GM19043 (cell line): ENCODE measurements around the gene TBCK.
"Not testable (repeated sequence)": the region's sequence is repeated elsewhere in the genome, so short reads cannot be mapped to it uniquely, and the experiment has no call there.

Experiments used
- ATAC-seq: cut with Tn5 transposase; IDR thresholded peaks from one replicate; pipeline ENCODE4 v1.9.1; 2021; ENCODE audit warnings: low read depth; ENCODE audit not compliant: unreplicated experiment

The TBCK gene

DNA sequence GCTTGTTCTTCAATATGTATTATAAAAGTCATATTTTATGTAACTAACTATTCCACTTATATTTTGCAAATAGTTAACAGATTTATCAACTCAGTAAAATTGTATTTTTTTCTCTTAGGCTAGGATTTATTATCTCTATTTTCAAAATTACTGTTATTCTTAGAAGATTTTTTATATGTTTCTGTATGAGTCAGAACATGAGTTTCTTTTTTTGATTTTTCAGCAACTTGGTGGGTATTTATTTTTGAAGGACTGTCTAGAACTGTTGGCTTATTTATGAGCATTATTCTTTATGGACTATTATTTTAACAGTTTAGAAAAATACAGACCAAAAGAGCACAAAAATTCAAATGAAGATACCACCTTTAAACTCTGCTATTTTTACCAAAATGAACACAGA lies 7.1 kb upstream of the TBCK start:
- ATAC-seq: no peak

DNA sequence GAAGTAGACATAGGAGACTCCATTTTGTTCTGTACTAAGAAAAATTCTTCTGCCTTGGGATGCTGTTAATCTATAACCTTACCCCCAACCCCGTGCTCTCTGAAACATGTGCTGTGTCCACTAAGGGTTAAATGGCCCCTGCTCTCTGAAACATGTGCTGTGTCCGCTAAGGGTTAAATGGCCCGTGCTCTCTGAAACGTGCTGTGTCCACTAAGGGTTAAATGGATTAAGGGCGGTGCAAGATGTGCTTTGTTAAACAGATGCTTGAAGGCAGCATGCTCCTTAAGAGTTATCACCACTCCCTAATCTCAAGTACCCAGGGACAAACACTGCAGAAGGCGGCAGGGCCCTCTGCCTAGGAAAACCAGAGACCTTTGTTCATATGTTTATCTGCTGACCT lies 5.8 kb upstream of the TBCK start:
- ATAC-seq: not testable (repeated sequence)

DNA sequence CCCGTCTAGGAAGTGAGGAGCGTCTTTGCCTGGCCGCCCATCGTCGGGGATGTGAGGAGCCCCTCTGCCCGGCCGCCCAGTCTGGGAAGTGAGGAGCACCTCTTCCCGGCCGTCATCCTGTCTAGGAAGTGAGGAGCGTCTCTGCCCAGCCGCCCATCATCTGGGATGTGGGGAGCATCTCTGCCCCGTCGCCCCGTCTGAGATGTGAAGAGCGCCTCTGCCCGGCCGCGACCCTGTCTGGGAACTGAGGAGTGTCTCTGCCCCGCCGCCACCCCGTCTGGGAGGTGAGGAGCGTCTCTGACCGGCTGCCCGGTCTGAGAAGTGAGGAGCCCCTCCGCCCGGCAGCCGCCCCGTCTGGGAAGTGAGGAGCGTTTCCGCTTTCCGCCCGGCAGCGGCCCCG lies 5.2 kb upstream of the TBCK start:
- ATAC-seq: not testable (repeated sequence)

DNA sequence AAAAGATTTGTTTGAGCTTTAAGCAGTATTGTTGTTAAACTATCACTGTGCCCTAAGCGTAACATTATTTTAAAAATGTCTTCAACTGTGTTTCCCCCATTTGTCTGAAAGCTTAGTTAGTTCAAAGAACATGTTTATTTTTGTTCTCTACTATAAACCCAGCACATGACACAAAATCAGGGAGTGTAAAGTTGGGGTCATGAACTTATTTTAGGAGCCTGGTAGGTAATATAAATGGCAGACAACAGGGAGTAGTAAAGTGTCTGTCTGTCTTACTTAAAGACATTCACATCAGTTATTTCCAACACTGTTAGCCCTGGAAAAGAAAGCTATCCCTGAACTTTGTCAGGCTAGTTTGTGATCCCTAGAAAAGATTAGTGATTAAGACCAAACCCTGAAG lies 4.2 kb upstream of the TBCK start:
- no peak for ATAC-seq

DNA sequence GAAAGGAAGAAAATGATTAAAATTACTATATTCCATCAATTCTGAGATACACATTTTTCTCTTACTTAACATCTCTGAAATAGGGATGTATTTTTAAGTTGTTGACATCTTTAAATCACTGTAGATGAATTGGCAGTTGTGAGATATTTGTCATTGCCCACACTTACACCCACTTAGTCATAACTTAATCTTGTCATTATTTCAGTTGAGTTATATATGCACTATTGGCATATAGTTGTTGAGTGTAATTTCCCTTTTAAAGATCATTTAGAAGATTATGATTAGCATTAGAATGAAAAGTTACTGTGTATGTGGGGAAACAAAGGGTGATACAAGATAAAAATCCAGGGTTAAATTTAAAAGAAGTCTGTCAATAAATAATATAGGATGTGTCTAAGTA lies 2.5 kb upstream of the TBCK start:
- no peak for ATAC-seq

DNA sequence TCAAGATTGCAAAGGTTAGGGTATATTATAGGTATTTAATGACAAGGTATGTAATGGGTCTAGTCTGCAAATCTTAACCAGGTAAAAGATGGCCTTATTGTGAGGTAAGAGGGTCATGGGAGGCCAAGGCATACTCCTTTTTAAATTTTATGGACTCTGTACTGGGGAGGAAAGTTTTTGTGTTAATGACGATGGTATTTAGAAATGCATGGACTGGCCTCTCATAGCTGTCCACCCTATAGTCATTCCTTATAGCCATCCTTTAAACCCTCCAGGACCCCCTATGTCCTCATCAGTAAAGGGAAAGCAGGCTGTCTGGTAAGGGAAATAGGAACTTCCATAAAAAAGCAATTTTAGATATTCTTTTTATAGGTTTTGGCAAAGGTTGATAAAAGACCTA lies 1.8 kb upstream of the TBCK start:
- ATAC-seq: no peak

DNA sequence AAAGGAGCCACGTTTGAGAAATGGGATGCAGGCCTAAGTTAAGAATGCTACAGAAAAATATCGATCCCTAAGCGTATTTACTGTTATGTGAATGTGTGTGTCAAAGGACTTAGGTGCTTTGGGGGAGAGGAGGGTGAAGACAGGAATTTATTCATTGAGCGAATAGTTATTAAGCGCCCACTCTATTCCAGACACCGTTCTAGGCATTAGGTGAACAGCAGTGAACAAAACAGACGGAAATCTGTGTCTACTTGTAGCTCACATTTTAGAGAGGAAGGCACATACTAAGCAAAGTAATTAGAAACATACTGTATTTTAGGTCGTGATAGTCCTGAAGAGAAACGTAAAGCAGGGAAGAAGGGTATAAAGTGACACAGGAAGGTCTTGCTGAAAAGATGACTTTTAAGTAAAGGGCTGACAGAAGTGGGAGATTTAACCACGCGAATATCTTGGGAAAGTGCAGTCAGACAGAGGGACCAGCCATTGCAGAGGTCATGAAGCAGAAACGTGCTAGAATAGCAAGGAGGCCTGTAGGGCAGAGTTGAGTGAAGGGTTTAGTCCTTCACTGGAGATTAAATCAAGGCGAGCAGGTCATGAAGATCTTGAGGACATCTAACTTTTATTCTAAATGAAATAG lies 882 bp upstream of the TBCK start:
- ATAC-seq: no peak

DNA sequence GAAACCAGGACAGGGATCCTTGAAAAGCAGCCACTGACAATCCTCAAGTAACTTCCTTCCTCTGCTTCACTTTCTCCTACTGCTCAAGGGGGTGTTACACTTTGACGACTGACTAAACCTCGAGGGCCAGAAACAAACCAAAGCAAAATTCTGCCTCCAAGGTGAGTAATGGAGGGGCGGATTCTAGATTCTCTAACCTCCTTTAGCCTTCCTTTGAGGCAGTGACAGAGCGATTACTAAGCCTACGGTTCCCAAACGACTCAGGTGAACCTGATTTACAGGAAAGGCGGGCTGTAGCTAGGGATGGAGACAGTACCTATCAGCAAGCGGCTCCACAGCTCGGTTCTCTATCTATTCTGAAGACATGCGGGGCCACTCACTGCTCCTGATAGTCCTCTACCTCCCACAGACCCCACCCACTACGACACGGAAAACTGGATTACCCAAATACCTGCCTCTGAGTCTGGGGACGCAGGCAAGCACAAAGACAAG lies 487 bp downstream of the TBCK start:
- peak; percentile 16 for ATAC-seq

DNA sequence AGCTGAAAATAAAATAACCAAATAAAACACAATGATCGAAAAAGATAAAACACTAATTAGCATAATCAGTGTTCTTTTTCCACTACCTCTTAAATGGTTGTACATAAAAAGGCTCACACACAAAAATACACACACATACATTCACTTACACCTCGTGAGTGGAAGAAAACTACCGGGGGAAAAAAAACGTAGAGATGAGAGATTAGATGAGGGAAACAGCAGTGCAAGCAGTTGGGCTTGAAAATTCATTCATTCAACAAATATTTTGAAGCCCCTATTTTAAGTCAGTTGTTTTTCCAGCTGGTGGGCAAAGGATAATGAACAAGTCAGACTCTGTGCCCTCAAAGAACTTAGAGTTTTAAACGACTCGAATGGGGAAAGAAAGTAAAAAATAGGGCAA lies 1.0 kb downstream of the TBCK start:
- no peak for ATAC-seq

DNA sequence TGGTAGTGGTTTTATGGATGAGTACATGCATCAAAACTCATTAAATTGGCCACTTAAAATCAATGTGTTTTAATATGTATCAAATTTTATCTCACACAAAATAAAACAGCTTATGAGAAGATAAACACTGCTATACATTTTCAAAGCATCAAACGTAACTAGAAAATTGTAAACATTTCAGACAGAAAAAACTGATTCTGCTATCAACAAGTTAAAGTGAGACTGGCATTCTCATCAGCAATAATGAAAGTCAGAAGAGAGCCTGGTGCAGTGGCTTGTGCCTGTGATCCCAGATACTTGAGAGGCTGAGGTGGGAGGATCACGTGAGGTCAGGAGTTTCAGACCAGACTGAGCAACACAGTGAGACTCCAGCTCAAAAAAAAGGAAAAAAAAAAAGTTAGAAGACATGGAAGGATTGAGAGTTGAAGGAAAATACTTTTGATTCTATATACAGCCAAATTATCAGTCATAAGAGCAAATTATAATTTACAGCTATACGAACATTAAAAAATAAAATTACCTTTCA lies 2.9 kb downstream of the TBCK start:
- ATAC-seq: no peak

DNA sequence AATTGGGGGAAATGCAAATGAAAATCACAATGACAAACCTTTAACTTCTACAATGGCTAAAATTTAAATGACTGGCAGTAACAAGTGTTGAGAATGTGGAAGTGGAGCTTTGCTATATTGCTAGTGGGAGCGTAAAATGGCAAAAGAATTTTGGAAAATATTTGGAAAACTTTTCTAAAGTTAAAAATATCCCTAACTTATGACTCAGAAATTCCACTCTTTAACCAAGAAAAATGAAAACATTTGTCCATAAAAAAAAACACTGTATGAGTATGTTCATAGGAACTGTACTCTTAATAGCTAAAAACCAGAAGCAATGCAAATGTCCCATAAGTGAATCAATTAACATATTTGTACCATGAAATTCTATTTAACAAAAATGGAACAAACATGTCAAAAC lies 3.6 kb downstream of the TBCK start:
- no peak for ATAC-seq

DNA sequence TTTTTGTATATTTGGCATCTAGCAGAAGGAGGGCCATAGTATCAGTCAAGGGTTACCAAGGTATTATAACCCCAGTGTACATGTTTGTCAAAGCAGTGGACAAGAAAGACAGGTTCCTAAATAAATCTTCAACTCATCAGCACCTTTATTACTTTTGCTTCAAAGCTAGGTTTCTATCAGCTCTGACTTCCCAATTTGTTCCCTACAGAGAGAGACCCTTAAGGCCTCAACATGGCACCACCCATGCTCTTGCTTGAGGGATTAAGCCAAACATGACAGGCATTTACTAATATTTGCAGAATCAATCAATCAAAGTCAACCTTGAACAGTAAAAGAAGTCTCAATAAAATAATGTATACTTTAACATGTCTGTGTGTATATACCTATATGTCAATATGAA lies 9.4 kb downstream of the TBCK start:
- no peak for ATAC-seq

DNA sequence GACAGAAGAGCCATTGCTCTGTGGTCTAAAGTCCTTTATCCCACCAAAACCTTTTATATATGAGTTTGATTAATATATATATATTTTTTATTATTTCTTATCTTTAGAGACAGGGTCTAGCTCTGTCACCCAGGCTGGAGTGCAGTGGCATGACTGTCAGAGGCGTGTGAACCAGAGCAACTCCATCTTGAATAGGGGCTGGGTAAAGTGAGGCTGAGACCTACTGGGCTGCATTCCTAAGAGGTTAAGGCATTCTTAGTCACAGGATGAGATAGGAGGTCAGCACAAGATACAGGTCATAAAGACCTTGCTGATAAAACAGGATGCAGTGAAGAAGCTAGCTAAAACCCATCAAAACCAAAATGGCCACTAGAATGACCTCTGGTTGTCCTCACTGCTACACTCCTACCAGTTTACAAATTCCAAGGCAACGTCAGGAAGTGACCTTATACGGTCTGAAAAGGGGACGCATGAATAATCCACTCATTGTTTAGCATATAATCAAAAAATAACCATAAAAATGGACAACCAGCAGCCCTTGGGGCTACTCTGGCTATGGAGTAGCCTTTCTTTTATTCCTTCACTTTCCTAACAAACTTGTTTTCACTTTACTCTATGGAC lies 10.5 kb downstream of the TBCK start:
- ATAC-seq: no peak

DNA sequence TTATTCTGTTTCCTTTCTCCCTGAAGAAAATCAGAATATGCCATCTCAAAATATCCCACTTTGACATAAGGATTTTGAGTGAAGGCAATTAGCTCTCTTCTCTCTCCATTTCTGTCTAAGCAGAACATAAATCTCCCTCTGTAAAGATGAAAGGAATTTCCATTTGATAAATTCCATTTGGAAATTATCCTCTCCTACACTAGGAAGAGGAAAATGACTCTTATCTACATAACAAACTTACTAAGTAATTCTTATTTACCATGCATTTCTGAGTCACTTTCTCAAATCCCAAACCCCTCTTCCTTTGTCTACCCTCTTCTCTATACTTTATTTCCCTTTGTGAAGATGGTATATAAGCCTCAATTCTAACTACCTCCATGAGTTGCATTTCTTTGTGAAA lies 11.4 kb downstream of the TBCK start:
- no peak for ATAC-seq

DNA sequence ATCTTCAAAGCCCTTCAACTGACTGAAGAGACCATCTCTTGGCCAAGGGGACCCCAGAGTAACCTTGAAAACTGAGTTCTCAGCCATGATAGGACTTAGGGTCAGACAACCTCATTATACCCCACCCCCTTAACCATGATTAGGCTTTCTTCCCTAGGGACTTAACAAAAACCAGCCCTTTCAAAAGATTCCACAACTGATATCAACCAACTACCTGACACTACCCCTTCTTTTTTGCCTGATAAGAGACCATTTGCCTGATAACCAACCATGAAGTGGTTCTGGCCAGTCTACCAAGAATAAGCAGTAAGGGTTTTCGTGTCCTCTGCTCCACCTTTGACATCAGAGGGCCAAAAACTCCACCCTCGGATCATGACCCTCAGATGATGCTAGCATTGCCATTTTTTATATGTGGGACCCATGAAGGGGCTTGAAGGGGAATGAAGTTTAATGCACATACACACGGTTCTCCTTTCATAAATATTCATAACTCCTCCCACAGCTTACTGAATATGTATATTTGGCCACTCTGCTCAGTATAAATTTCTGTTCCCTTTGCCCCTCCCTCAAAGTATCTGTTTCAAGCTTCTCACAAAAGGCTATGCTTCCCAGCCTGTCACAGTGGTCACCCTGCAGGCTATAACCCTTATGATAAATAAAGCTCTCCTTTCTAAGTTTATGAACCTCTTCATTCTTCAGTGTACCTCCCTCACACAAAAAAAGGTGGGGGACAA lies 12.3 kb downstream of the TBCK start:
- no peak for ATAC-seq

DNA sequence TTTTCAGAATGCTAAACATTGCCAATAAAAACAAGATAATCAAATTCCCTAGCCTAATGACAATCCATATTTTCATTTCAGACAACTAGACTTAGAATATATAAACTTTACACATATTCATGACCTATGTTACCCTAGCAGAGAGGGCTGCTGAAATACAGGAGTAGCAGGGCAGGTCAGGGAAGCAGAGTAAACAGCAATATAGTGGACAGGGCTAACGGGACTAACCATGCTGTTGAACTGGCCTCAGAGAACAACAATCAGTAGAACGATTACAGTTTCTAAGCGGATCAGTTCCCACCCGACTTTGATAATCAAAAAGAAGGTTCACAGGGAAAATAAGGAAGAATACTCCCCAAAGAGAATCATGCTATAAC lies 14.0 kb downstream of the TBCK start:
- no peak for ATAC-seq

DNA sequence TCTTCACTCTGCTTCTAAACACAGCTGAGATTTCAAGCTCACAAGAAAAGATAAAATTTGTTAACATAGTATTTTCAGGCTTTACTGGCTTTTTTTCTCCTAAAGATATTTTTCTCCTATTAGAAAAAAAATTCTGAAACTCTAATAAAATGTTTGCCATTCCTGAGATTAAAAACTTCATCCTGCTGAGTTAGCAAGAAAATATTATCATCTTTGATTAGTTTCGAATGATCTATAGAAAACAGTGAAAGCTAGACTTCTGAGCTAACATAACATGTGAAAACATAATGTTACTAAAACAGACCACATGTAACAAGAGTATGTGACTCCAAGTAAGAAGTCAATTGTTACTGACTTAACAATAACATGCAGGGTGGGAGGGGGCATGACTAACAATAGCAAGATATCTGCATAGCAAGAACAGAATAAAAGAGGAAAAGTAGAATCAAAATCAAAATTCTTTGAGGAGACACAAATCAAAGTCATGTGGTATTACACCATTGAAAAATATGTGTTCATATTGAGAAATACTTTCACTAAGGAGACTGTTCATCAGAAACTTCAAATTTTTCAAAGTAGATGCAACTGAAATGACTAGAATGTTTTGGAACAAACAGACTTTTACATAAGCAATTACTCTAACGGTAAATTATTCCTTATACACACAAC lies 14.5 kb downstream of the TBCK start:
- no peak for ATAC-seq

DNA sequence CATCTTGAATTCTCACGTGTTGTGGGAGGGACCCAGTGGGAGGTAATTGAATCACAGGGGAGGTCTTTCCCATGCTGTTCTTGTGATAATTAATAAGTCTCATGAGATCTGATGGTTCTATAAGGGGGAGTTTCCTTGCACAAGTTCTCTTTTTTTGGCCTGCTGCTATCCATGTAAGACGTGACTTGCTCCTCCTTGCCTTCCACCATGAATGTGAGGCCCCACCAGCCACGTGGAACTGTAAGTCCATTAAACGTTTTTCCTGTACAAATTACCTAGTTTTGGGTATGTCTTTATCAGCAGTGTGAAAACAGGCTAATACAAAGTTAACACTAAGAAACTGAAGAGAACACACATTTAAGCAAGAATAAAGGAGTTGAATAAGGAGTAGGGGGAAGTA lies 16.0 kb downstream of the TBCK start:
- no peak for ATAC-seq

DNA sequence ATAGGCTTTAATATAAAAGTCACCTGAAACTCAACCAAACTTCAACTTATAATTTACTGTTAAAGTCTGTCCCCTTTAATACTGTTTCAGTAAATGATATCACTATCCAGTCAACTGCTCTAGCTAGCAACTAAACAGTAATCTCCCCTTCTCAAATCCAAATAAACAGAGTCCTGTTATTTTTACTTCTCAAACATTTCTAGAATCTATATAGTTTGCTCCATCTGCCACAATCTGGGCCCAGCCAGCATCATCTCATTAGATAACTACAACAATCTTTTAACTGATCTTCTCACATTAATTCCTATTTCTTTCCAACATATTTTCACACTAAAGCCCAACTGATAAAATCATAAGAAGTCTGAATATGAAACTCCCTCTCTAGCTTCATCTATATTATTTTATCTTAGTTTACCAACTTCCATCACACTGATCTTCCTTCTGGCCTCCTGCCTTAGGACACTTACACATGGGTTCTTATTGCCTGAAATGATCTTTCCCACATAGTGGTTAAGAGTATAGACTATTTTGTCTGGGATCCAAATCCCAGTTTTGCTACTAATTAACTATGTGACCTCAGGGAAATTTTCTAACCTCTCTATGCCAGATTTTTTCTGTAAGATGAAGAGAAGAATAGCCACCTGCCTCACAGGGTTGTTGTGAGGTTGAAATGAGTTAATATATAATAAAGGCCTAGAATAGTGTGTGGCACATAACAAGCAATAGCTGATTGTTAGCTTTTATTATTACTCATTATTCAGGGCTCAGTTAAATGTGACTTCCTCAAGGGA lies 18.6 kb downstream of the TBCK start:
- no peak for ATAC-seq

DNA sequence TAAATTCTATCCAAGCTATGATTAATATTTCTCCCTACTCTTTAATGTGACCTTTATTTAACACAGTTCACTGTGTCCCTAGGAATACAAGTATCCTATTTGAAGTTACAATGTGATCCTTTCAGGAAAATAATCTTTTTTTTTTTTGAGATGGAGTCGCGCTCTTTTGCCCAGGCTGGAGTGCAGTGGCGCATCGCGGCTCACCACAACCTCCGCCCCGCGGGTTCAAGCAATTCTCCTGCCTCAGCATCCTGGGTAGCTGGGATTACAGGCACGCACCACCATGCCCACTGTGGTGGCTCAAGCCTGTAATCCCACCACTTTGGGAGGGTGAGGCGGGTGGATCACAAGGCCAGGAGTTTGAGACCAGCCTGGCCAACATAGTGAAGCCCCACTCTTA lies 21.9 kb downstream of the TBCK start:
- no peak for ATAC-seq
